A549 (cell line): Measurements from ENCODE around the gene ZMYND8.

Experiments used
- CEBPB ChIP-seq, 2 experiments: fragments of >200 bp in 1 of 2; sonication (Bioruptor Twin) in 1 of 2; formaldehyde crosslinking in 1 of 2; IDR thresholded peaks; 2 replicates each; pipeline ENCODE4 v1.6.1; 2012 to 2016
- CHD2 ChIP-seq: fragments of 150-350 bp; IDR thresholded peaks from 2 replicates; pipeline ENCODE4 v1.6.1; 2014; ENCODE audit warnings: low read length; ENCODE audit not compliant: partially characterized antibody
- EP300 ChIP-seq, 2 experiments: fragments of >200 bp; sonication (Bioruptor Twin); formaldehyde crosslinking; IDR thresholded peaks; 2 replicates in 1 of 2; 3 replicates in 1 of 2; pipeline ENCODE4 v1.6.1; 2016 to 2017
- KDM1A ChIP-seq: fragments of 200-600 bp; sonication (generic); IDR thresholded peaks from 2 replicates; pipeline ENCODE4 v1.6.1; 2016; ENCODE audit warnings: low read depth, mild to moderate bottlenecking
- MYC ChIP-seq: IDR thresholded peaks from 2 replicates; pipeline ENCODE4 v1.6.1; 2012; ENCODE audit warnings: mild to moderate bottlenecking, inconsistent platforms, low read length, improper control_type of control experiment, borderline replicate concordance
- POLR2A ChIP-seq: IDR thresholded peaks from 2 replicates; pipeline ENCODE4 v1.6.1; 2012; ENCODE audit warnings: mild to moderate bottlenecking, low read length
- RAD21 ChIP-seq, 2 experiments: fragments of >200 bp in 1 of 2; sonication (Bioruptor Twin) in 1 of 2; formaldehyde crosslinking in 1 of 2; IDR thresholded peaks in 1 of 2; conservative IDR thresholded peaks in 1 of 2; 2 replicates in 1 of 2; 3 replicates in 1 of 2; pipeline ENCODE4 v1.6.1; 2012 to 2018; ENCODE audit warnings: inconsistent platforms in 1 of 2
- RARB ChIP-seq: fragments of 250-450 bp; sonication (Bioruptor Pico); IDR thresholded peaks from 2 replicates; pipeline ENCODE4 v1.8.0; 2021; ENCODE audit warnings: mild to moderate bottlenecking, moderate library complexity
- RNF2 ChIP-seq: fragments of 200-600 bp; sonication (generic); IDR thresholded peaks from 2 replicates; pipeline ENCODE4 v1.6.1; 2016; ENCODE audit warnings: low read depth, mild to moderate bottlenecking, antibody characterized with exemption, moderate library complexity, borderline replicate concordance
- TP53 ChIP-seq: fragments of 250-450 bp; sonication (Bioruptor Pico); IDR thresholded peaks from 2 replicates; pipeline ENCODE4 v1.5.0; 2021; ENCODE audit warnings: mild to moderate bottlenecking, moderate library complexity
- TF ChIP-seq, protein P1 (sequence below): fragments of >200 bp; sonication (Bioruptor Twin); formaldehyde crosslinking; IDR thresholded peaks from 3 replicates; pipeline ENCODE4 v1.5.1; 2016
- TF ChIP-seq, protein P2 (sequence below): fragments of >200 bp; sonication (Bioruptor Twin); formaldehyde crosslinking; IDR thresholded peaks from 2 replicates; pipeline ENCODE4 v1.6.1; 2016
- TF ChIP-seq, protein P3 (sequence below): IDR thresholded peaks from 2 replicates; pipeline ENCODE4 v1.6.1; 2012

DNA sequence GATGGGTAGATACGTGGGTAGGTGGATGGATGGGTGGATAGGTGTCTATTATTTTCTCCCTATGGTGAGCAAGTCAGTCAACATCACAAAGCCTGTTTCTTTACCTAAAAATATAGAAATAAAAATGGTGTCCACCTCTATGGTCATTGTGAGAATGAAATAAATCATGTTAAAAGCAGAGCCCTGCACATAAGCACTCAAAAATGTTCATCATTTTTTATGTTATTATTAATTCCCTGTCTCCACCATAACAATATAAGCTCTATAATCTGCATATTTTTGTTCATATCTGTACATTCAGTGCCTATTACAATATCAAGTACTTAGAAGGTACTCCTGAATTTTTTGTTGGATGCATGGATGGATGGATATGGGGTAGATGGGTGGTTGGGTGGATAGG, 177.6 kb downstream of the ZMYND8 start:
- TF ChIP-seq POLR2A, result no peak
- TF ChIP-seq RNF2, result no peak
- no peak for TF ChIP-seq KDM1A
- TF ChIP-seq, protein P1, sequence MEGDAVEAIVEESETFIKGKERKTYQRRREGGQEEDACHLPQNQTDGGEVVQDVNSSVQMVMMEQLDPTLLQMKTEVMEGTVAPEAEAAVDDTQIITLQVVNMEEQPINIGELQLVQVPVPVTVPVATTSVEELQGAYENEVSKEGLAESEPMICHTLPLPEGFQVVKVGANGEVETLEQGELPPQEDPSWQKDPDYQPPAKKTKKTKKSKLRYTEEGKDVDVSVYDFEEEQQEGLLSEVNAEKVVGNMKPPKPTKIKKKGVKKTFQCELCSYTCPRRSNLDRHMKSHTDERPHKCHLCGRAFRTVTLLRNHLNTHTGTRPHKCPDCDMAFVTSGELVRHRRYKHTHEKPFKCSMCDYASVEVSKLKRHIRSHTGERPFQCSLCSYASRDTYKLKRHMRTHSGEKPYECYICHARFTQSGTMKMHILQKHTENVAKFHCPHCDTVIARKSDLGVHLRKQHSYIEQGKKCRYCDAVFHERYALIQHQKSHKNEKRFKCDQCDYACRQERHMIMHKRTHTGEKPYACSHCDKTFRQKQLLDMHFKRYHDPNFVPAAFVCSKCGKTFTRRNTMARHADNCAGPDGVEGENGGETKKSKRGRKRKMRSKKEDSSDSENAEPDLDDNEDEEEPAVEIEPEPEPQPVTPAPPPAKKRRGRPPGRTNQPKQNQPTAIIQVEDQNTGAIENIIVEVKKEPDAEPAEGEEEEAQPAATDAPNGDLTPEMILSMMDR, result no peak
- TF ChIP-seq CHD2, result no peak
- TF ChIP-seq TP53, result no peak
- TF ChIP-seq, protein P2, sequence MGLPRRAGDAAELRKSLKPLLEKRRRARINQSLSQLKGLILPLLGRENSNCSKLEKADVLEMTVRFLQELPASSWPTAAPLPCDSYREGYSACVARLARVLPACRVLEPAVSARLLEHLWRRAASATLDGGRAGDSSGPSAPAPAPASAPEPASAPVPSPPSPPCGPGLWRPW, result no peak
- no peak for TF ChIP-seq RARB (CRISPR knock-in tag)
- TF ChIP-seq CEBPB (IDR thresholded peaks at IDR 0.05), result no peak
- TF ChIP-seq, protein P3, sequence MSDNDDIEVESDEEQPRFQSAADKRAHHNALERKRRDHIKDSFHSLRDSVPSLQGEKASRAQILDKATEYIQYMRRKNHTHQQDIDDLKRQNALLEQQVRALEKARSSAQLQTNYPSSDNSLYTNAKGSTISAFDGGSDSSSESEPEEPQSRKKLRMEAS, result no peak
- no peak for TF ChIP-seq EP300 (IDR thresholded peaks at IDR 0.05)
- no peak for TF ChIP-seq RAD21 (conservative IDR thresholded peaks at IDR 0.05 in 1 of 2, IDR thresholded peaks at IDR 0.05 in 1 of 2)
- no peak for TF ChIP-seq MYC
